BE2C (cell line): ENCODE data around the gene SMARCA2.

ENCODE experiments used
- DNase-seq: peaks from one replicate; pipeline ENCODE4 v3.0.0-alpha.2; 2020
- H3K27me3 ChIP-seq: fragments of 250-450 bp; sonication (Bioruptor Pico); 2 replicates; pipeline ENCODE4 v1.5.1; 2020; ENCODE audit warnings: mild to moderate bottlenecking
- H3K36me3 ChIP-seq: fragments of 250-450 bp; sonication (Bioruptor Pico); 2 replicates; pipeline ENCODE4 v1.5.1; 2020; ENCODE audit warnings: mild to moderate bottlenecking
- H3K4me1 ChIP-seq: fragments of 250-450 bp; sonication (Bioruptor Pico); 2 replicates; pipeline ENCODE4 v1.5.1; 2020
- H3K4me3 ChIP-seq: 2 replicates; pipeline ENCODE4 v1.5.1; 2011; ENCODE audit warnings: low read depth, low read length
- H3K9me3 ChIP-seq: fragments of 250-450 bp; sonication (Bioruptor Pico); 2 replicates; pipeline ENCODE4 v1.5.1; 2020
- TF ChIP-seq, protein P1 (sequence below): IDR thresholded peaks from 2 replicates; pipeline ENCODE4 v1.5.1; 2012; ENCODE audit warnings: mild to moderate bottlenecking, low read depth, low read length

The SMARCA2 gene

GRCh38 chr9:1994180-1994579 is 21.0 kb upstream of the SMARCA2 start:
- H3K27me3 ChIP-seq = no peaks in the 10 kb centered on the region
- H3K36me3 ChIP-seq = no peaks in the 10 kb centered on the region
- H3K4me3 ChIP-seq = no peak overlapping the region
- H3K4me1 ChIP-seq = no peaks in the 10 kb centered on the region
- no peak for DNase-seq
- TF ChIP-seq, protein P1, sequence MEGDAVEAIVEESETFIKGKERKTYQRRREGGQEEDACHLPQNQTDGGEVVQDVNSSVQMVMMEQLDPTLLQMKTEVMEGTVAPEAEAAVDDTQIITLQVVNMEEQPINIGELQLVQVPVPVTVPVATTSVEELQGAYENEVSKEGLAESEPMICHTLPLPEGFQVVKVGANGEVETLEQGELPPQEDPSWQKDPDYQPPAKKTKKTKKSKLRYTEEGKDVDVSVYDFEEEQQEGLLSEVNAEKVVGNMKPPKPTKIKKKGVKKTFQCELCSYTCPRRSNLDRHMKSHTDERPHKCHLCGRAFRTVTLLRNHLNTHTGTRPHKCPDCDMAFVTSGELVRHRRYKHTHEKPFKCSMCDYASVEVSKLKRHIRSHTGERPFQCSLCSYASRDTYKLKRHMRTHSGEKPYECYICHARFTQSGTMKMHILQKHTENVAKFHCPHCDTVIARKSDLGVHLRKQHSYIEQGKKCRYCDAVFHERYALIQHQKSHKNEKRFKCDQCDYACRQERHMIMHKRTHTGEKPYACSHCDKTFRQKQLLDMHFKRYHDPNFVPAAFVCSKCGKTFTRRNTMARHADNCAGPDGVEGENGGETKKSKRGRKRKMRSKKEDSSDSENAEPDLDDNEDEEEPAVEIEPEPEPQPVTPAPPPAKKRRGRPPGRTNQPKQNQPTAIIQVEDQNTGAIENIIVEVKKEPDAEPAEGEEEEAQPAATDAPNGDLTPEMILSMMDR = no peak
- no peaks in the 10 kb centered on the region for H3K9me3 ChIP-seq

GRCh38 chr9:1995084-1995483 is 20.1 kb upstream of the SMARCA2 start:
- TF ChIP-seq, protein P1 = no peak
- DNase-seq = no peak
- H3K9me3 ChIP-seq = no peaks in the 10 kb centered on the region
- H3K27me3 ChIP-seq = no peaks in the 10 kb centered on the region
- H3K36me3 ChIP-seq = no peaks in the 10 kb centered on the region
- no peak overlapping the region for H3K4me3 ChIP-seq
- H3K4me1 ChIP-seq = no peaks in the 10 kb centered on the region

DNA sequence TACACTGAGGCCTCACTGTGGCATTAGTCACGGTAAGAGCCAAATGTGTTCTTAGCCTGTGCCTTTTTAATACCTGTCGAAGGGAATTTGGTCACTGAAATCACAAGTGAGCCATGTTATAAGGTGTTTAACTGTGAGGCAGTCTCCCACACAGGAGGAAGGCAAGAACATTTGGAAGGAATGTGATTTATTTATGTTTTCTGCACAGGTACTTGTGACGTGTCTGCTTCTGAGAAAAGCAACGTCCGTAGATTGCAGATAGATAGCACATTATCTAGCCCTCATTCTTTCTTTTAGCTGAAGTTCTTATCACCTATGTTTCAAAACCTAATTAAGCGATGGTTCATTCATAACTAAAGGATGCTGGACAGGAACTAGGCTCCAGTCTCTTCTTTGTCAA is 19.0 kb upstream of the SMARCA2 start:
- H3K27me3 ChIP-seq = no peaks in the 10 kb centered on the region
- no peak for DNase-seq
- H3K4me1 ChIP-seq = no peaks in the 10 kb centered on the region
- TF ChIP-seq, protein P1 = no peak
- no peak overlapping the region for H3K4me3 ChIP-seq
- H3K36me3 ChIP-seq = no peaks in the 10 kb centered on the region
- no peaks in the 10 kb centered on the region for H3K9me3 ChIP-seq

- H3K4me3 ChIP-seq = no peak overlapping the region
- no peaks in the 10 kb centered on the region for H3K4me1 ChIP-seq
- no peak for DNase-seq
- no peaks in the 10 kb centered on the region for H3K36me3 ChIP-seq
- TF ChIP-seq, protein P1 = no peak
- no peaks in the 10 kb centered on the region for H3K9me3 ChIP-seq
- no peaks in the 10 kb centered on the region for H3K27me3 ChIP-seq
These were observed 17.5 kb upstream of the SMARCA2 start for GRCh38 chr9:1997646-1998045.

- no peak for DNase-seq
- Histone ChIP-seq H3K9me3 (no peaks in the 10 kb centered on the region), H3K27me3 (no peaks in the 10 kb centered on the region), H3K4me3 (no peak overlapping the region), H3K36me3 (no peaks in the 10 kb centered on the region), H3K4me1 (no peaks in the 10 kb centered on the region)
- TF ChIP-seq, protein P1 = no peak
These were observed 17.0 kb upstream of the SMARCA2 start for GRCh38 chr9:1998111-1998510.

GRCh38 chr9:2000314-2000713 is 14.8 kb upstream of the SMARCA2 start:
- no peaks in the 10 kb centered on the region for H3K9me3 ChIP-seq
- H3K4me1 ChIP-seq = no peaks in the 10 kb centered on the region
- DNase-seq = no peak
- H3K27me3 ChIP-seq = no peaks in the 10 kb centered on the region
- no peak overlapping the region for H3K4me3 ChIP-seq
- H3K36me3 ChIP-seq = no peaks in the 10 kb centered on the region; the same call in 1 of the 2 replicates
- TF ChIP-seq, protein P1 = no peak
